Tibial artery (tissue), 4 donors: Measurements from ENCODE around the gene PHRF1.

Experiments
- DNase-seq, 2 donors: peaks; one replicate each; pipeline ENCODE4 v3.0.0-alpha.2; 2019
- H3K27ac ChIP-seq, 2 donors: fragments of 200-600 bp; sonication (generic) in 1 of 2; 1 replicate in 1 of 2; 2 replicates in 1 of 2; pipeline ENCODE4 v1.5.1; 2018 to 2019; ENCODE audit warnings: mild to moderate bottlenecking in 1 of 2
- H3K27me3 ChIP-seq, 2 donors: fragments of 200-600 bp; sonication (generic) in 1 of 2; one replicate each; pipeline versions ENCODE4 v1.5.1 to v1.6.0; 2016 to 2019
- H3K36me3 ChIP-seq, 3 donors: fragments of 200-600 bp; sonication (generic) in 2 of 3; one replicate each; pipeline ENCODE4 v1.5.1; 2016 to 2019; ENCODE audit warnings: mild to moderate bottlenecking in 2 of 3
- H3K4me1 ChIP-seq, 4 donors: fragments of 200-600 bp; sonication (generic) in 2 of 4; 1 replicate in 3 of 4; 2 replicates in 1 of 4; pipeline ENCODE4 v1.5.1; 2016 to 2019
- H3K4me3 ChIP-seq, 2 donors: fragments of 200-600 bp; sonication (generic) in 1 of 2; 1 replicate in 1 of 2; 2 replicates in 1 of 2; pipeline ENCODE4 v1.5.1; 2018 to 2019; ENCODE audit warnings: mild to moderate bottlenecking in 2 of 2
- H3K9me3 ChIP-seq, 3 donors: fragments of 200-600 bp; sonication (generic) in 1 of 3; one replicate each; pipeline ENCODE4 v1.5.1; 2016 to 2019
- intact Hi-C: fragments of 100-400 bp; cut with DNase I; formaldehyde crosslinking; loops from one replicate; pipeline ENCODE4 v1.15.0; 2023; ENCODE audit warnings: low total_unique reads
- TF ChIP-seq, protein P1 (sequence below), 2 experiments: fragments of 200-600 bp in 1 of 2; fragments of 450-650 bp in 1 of 2; IDR thresholded peaks; one replicate each; pipeline ENCODE4 v1.5.1; 2017 to 2019; ENCODE audit warnings: antibody characterized with exemption in 2 of 2, mild to moderate bottlenecking in 1 of 2, moderate library complexity in 1 of 2

PHRF1 gene

DNA sequence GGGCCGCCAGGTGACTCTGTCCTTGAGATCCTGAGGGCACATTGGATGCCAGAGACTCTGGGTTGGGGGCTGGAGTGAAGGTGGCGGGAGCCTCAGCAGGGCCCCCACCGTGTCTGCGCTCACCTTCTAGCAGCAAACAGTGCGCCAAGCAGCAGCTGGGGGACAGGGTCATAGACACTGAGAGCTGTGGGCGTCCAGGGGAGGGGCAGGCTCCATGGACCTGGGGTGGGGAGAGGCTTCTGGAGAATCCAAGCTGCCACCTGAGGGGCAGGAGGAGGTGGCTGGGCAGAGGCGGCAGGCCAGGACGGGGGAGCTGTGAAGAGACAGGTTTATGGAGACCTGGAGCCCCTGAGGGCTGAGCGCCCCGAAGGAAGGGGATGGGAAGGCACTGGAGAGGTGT is 8.0 kb downstream of the PHRF1 start:
- no peak overlapping the region for H3K4me3 ChIP-seq
- TF ChIP-seq, protein P1, sequence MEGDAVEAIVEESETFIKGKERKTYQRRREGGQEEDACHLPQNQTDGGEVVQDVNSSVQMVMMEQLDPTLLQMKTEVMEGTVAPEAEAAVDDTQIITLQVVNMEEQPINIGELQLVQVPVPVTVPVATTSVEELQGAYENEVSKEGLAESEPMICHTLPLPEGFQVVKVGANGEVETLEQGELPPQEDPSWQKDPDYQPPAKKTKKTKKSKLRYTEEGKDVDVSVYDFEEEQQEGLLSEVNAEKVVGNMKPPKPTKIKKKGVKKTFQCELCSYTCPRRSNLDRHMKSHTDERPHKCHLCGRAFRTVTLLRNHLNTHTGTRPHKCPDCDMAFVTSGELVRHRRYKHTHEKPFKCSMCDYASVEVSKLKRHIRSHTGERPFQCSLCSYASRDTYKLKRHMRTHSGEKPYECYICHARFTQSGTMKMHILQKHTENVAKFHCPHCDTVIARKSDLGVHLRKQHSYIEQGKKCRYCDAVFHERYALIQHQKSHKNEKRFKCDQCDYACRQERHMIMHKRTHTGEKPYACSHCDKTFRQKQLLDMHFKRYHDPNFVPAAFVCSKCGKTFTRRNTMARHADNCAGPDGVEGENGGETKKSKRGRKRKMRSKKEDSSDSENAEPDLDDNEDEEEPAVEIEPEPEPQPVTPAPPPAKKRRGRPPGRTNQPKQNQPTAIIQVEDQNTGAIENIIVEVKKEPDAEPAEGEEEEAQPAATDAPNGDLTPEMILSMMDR (IDR thresholded peaks at IDR 0.05) = no peak
- no peak overlapping the region for H3K27ac ChIP-seq
- intact Hi-C loops = no loop called here
- peaks cover 49 to 79% (median 72%) of the 10 kb centered on the region in 3 donors for H3K36me3 ChIP-seq
- H3K9me3 ChIP-seq = no peaks in the 10 kb centered on the region
- no peak for DNase-seq
- H3K4me1 ChIP-seq = peaks cover 0 to 21% (median 14%) of the 10 kb centered on the region in 4 donors
- no peaks in the 10 kb centered on the region for H3K27me3 ChIP-seq

DNA sequence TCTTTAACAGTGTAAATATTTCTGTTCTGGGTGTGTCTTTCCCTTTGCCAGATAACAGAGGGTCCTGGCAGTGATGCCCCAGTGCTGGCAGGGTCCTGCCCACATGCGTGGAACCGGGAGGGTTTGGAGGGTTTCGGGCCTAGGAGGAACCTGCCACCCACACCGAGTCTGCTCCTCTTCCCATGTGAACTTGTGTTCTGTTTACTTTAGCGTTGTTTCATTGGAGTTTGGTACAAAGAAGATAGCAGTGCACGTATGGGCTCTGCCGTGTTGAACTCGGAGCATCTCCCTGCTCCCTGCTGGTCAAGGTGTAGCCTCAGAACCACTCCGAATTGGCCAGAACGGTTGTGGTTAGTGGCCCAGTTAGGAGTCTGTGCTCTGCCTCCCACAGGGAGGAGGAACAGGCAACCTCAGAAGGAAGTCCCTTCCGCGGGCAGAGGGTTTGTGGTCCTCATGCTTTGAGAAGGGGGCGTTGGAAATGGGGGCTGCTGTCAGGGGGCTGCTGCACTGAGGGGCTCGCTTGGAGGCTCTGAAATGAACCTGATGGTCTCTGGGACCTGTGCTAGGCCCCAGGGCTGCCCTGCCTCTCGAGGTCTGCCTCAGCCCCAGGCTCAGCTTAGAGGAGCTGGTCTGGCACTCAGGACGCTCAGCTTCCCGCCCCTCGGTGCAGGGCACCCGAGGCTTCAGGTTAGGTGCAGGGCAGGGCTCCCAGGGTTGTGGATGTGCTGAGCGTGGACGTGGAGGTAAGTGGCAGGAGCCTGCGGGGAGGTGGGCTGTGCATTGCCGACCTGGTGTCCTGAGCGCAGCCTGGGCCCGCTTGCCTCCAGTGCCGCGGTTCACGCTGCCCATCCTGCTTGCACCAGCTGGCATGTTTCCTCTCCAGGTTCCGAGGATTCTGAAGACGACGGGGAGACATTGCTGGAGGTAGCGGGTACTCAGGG is 10.4 kb downstream of the PHRF1 start:
- TF ChIP-seq, protein P1 (IDR thresholded peaks at IDR 0.05) = no peak
- Histone ChIP-seq H3K9me3 (no peaks in the 10 kb centered on the region), H3K4me1 (peaks cover 0 to 6% (median 0%) of the 10 kb centered on the region in 4 donors), H3K27me3 (no peaks in the 10 kb centered on the region), H3K36me3 (peaks cover 57 to 99% (median 92%) of the 10 kb centered on the region in 3 donors), H3K4me3 (no peak overlapping the region), H3K27ac (no peak overlapping the region)
- intact Hi-C loops = no loop called here
- DNase-seq = no peak

DNA sequence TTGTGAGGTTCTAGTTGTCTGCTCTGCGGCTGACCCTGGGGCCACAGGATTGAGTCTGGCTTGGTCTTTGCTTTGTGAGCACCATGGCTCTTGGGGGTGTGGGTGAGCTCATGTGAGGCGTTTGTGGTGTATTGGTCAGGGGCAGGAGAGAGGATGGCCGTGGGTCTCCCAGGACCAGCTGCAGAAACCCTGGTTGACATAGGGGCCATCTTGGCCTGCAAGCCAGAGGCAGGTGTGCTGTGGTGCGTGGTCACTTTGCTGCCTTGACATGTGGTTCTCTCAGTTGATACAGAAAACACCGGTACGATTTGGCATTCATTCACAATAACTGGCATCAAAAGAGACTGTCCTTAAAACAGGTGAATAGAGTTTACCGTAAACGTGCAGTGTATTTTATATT is 11.3 kb downstream of the PHRF1 start:
- no peak for DNase-seq
- peaks cover 54 to 99% (median 92%) of the 10 kb centered on the region in 3 donors for H3K36me3 ChIP-seq
- no peak overlapping the region for H3K27ac ChIP-seq
- TF ChIP-seq, protein P1 (IDR thresholded peaks at IDR 0.05) = no peak
- intact Hi-C loops = no loop called here
- H3K4me3 ChIP-seq = no peak overlapping the region
- H3K4me1 ChIP-seq = peaks cover 0 to 4% (median 0%) of the 10 kb centered on the region in 4 donors
- no peaks in the 10 kb centered on the region for H3K27me3 ChIP-seq
- H3K9me3 ChIP-seq = no peaks in the 10 kb centered on the region

DNA sequence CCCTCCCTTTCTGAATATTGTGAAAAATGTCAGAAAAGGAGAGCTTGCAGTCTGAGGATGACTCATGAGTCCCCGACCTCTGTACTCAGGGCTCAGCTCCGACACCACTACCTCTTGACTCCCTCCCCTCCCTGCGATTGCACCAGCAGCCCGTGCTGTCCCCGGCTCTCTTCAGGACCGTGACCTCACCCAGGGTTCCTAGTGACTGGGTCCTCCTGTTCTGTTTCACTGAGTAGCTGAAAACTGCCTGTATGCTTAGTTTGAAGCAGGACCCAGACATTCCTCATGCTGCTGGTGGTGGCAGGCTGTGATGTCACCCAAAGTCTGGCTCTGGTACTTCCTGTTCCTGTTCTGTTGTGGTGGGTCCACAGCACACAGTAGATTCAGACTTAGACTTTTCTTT is 11.7 kb downstream of the PHRF1 start:
- TF ChIP-seq, protein P1 (IDR thresholded peaks at IDR 0.05) = no peak
- Histone ChIP-seq H3K36me3 (peaks cover 54 to 99% (median 92%) of the 10 kb centered on the region in 3 donors), H3K9me3 (no peaks in the 10 kb centered on the region), H3K27ac (no peak overlapping the region), H3K4me3 (no peak overlapping the region), H3K4me1 (peaks cover 0 to 4% (median 0%) of the 10 kb centered on the region in 4 donors), H3K27me3 (no peaks in the 10 kb centered on the region)
- DNase-seq = no peak
- intact Hi-C loops = no loop called here

DNA sequence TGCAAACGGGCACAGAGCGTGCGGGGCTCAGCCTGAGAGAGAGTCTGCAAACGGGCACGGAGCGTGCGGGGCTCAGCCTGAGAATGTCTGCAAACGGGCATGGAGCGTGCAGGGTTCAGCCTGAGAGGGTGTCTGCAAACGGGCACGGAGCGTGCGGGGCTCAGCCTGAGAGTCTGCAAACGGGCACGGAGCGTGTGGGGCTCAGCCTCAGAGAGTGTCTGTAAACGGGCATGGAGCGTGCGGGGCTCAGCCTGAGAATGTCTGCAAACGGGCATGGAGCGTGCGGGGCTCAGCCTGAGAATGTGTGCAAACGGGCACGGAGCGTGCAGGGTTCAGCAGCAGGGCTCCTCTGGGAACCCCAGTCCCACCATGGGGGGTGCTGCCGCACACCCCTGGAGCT is 13.5 kb downstream of the PHRF1 start:
- Histone ChIP-seq H3K36me3 (peaks cover 54 to 99% (median 92%) of the 10 kb centered on the region in 3 donors), H3K4me1 (no peaks in the 10 kb centered on the region), H3K4me3 (no peak overlapping the region), H3K9me3 (no peaks in the 10 kb centered on the region), H3K27me3 (no peaks in the 10 kb centered on the region), H3K27ac (no peak overlapping the region)
- intact Hi-C loops = no loop called here
- no peak for DNase-seq
- TF ChIP-seq, protein P1 (IDR thresholded peaks at IDR 0.05) = no peak
